Liver (tissue), 9 donors: ENCODE data around the gene RNPEP. TPM values are rescaled to one million over a fixed set of nuclear protein-coding genes. Genes with fewer than 3 reads are reported as not detected.

Experiments used
- DNase-seq: peaks from one replicate; pipeline ENCODE4 v3.0.0-alpha.2; 2017; ENCODE audit warnings: low spot score
- H3K27ac ChIP-seq, 2 donors: one replicate each; pipeline ENCODE4 v1.7.0; 2013; ENCODE audit warnings: inconsistent platforms in 2 of 2, low read length in 2 of 2, control low read depth in 1 of 2, low read depth in 1 of 2, mild to moderate bottlenecking in 1 of 2
- H3K27me3 ChIP-seq, 4 donors: one replicate each; pipeline versions ENCODE4 v1.6.1 to v1.7.0; 2013; ENCODE audit warnings: low read length in 3 of 4, inconsistent platforms in 1 of 4, mild to moderate bottlenecking in 1 of 4, moderate library complexity in 1 of 4; ENCODE audit not compliant: control insufficient read depth in 4 of 4, insufficient read depth in 4 of 4
- H3K36me3 ChIP-seq, 4 donors: one replicate each; pipeline versions ENCODE4 v1.6.1 to v1.7.0; 2013; ENCODE audit warnings: low read length in 3 of 4, mild to moderate bottlenecking in 3 of 4, low read depth in 1 of 4, moderate library complexity in 1 of 4; ENCODE audit not compliant: control insufficient read depth in 4 of 4, insufficient read depth in 3 of 4
- H3K4me1 ChIP-seq, 4 donors: one replicate each; pipeline versions ENCODE4 v1.6.1 to v1.7.0; 2013; ENCODE audit warnings: low read length in 3 of 4, mild to moderate bottlenecking in 3 of 4, moderate library complexity in 1 of 4; ENCODE audit not compliant: control insufficient read depth in 4 of 4, insufficient read depth in 4 of 4
- H3K4me3 ChIP-seq, 3 donors: one replicate each; pipeline versions ENCODE4 v1.6.1 to v1.7.0; 2013; ENCODE audit warnings: low read length in 3 of 3, control low read depth in 1 of 3, low read depth in 1 of 3, mild to moderate bottlenecking in 1 of 3
- H3K9ac ChIP-seq, 2 donors: one replicate each; pipeline ENCODE4 v1.7.0; 2013; ENCODE audit warnings: low read length in 2 of 2, mild to moderate bottlenecking in 2 of 2, moderate library complexity in 2 of 2, control low read depth in 1 of 2, low read depth in 1 of 2
- H3K9me3 ChIP-seq, 4 donors: one replicate each; pipeline versions ENCODE4 v1.6.1 to v1.7.0; 2013; ENCODE audit warnings: low read length in 3 of 4; ENCODE audit not compliant: control insufficient read depth in 4 of 4
- ATF3 ChIP-seq: IDR thresholded peaks from 2 replicates; pipeline ENCODE4 v1.6.1; 2016; ENCODE audit warnings: antibody characterized with exemption
- CTCF ChIP-seq: fragments of 150-350 bp; IDR thresholded peaks from 2 replicates; pipeline ENCODE4 v1.5.1; 2017; ENCODE audit warnings: improper control_type of control experiment, low read depth, low read length; ENCODE audit not compliant: missing input control
- EGR1 ChIP-seq, 2 donors: IDR thresholded peaks; 2 replicates each; pipeline ENCODE4 v1.6.1; 2016 to 2018; ENCODE audit warnings: antibody characterized with exemption in 2 of 2, low read depth in 2 of 2
- FOXA1 ChIP-seq: IDR thresholded peaks from 2 replicates; pipeline ENCODE4 v1.6.1; 2016; ENCODE audit warnings: antibody characterized with exemption
- FOXA2 ChIP-seq: IDR thresholded peaks from 2 replicates; pipeline ENCODE4 v1.6.1; 2016; ENCODE audit warnings: antibody characterized with exemption
- GABPA ChIP-seq, 2 donors: IDR thresholded peaks in 1 of 2; conservative IDR thresholded peaks in 1 of 2; 2 replicates each; pipeline ENCODE4 v1.6.1; 2016; ENCODE audit warnings: antibody characterized with exemption in 2 of 2, mild to moderate bottlenecking in 1 of 2, moderate library complexity in 1 of 2
- HNF4A ChIP-seq, 2 donors: conservative IDR thresholded peaks; 2 replicates each; pipeline ENCODE4 v1.6.1; 2016; ENCODE audit warnings: antibody characterized with exemption in 2 of 2, mild to moderate bottlenecking in 2 of 2
- HNF4G ChIP-seq: IDR thresholded peaks from 2 replicates; pipeline ENCODE4 v1.6.1; 2016; ENCODE audit warnings: antibody characterized with exemption
- JUND ChIP-seq, 2 donors: IDR thresholded peaks; 2 replicates each; pipeline ENCODE4 v1.6.1; 2016; ENCODE audit warnings: antibody characterized with exemption in 2 of 2
- MAX ChIP-seq: IDR thresholded peaks from 2 replicates; pipeline ENCODE4 v1.6.1; 2016; ENCODE audit warnings: antibody characterized with exemption
- NR2F2 ChIP-seq: IDR thresholded peaks from 2 replicates; pipeline ENCODE4 v1.6.1; 2016; ENCODE audit warnings: antibody characterized with exemption
- RAD21 ChIP-seq, 2 donors: IDR thresholded peaks; 2 replicates each; pipeline ENCODE4 v1.6.1; 2016; ENCODE audit warnings: antibody characterized with exemption in 2 of 2, mild to moderate bottlenecking in 2 of 2
- REST ChIP-seq: IDR thresholded peaks from 2 replicates; pipeline ENCODE4 v1.6.1; 2016; ENCODE audit warnings: antibody characterized with exemption, mild to moderate bottlenecking
- RXRA ChIP-seq, 2 donors: IDR thresholded peaks; 2 replicates each; pipeline ENCODE4 v1.6.1; 2017 to 2018; ENCODE audit warnings: antibody characterized with exemption in 2 of 2, mild to moderate bottlenecking in 1 of 2
- SP1 ChIP-seq: IDR thresholded peaks from 2 replicates; pipeline ENCODE4 v1.6.1; 2018; ENCODE audit warnings: antibody characterized with exemption, mild to moderate bottlenecking
- TAF1 ChIP-seq: conservative IDR thresholded peaks from 2 replicates; pipeline ENCODE4 v1.6.1; 2016; ENCODE audit warnings: antibody characterized with exemption, mild to moderate bottlenecking
- YY1 ChIP-seq: IDR thresholded peaks from 2 replicates; pipeline ENCODE4 v1.6.1; 2016; ENCODE audit warnings: antibody characterized with exemption, mild to moderate bottlenecking
- ZBTB33 ChIP-seq: IDR thresholded peaks from 2 replicates; pipeline ENCODE4 v1.6.1; 2016; ENCODE audit warnings: antibody characterized with exemption
- WGBS: extraction: QIAGEN DNeasy Blood & Tissue Kit; methylation state at CpG from one replicate; pipeline ENCODE4 v1.1.7; 2013; 5-methylcytosine and 5-hydroxymethylcytosine counted together
- polyA plus RNA-seq, 2 donors: library from polyadenylated mRNA; stranded (reverse) in 1 of 2; unstranded in 1 of 2; fragments of 200-250 nt in 1 of 2; fragments of >200 nt in 1 of 2; fragmentation: Nextera tagmentation in 1 of 2; extraction: Ambion mirVana in 1 of 2; gene quantifications; one replicate each; pipeline versions ENCODE4 v1.2.1 to v1.2.3, GENCODE V29; 2013 to 2015
- total RNA-seq, 2 donors: library from RNA; depleted of rRNA; stranded (reverse); fragments of >200 nt; gene quantifications; one replicate each; pipeline ENCODE4 v1.2.3, GENCODE V29; 2014
- donor health status: healthy.
- donor health status: healthy.
- donor health status: healthy.
- donor health status: healthy.
- donor health status: healthy.

The RNPEP gene
- total and polyA plus RNA-seq, 4 donors, result 16.3 to 26.5 (median 21.0) TPM

GRCh38 chr1:202037706-202038296 is 55.4 kb downstream of the RNPEP start:
- Histone ChIP-seq H3K27ac (no peak overlapping the region), H3K27me3 (no peaks in the 10 kb centered on the region), H3K4me3 (no peak overlapping the region), H3K9ac (no peak overlapping the region), H3K36me3 (no peaks in the 10 kb centered on the region), H3K9me3 (no peaks in the 10 kb centered on the region), H3K4me1 (peaks cover 0 to 13% (median 8%) of the 10 kb centered on the region in 4 donors)
- no peak for DNase-seq
- no peak for TF ChIP-seq FOXA2
- TF ChIP-seq FOXA1, result no peak
- 90% methylated on average over 4 of the region's 4 CpGs for WGBS

- H3K4me3 ChIP-seq, result no peak overlapping the region
- H3K36me3 ChIP-seq, result no peaks in the 10 kb centered on the region
- no peaks in the 10 kb centered on the region for H3K27me3 ChIP-seq
- no peak overlapping the region for H3K27ac ChIP-seq
- H3K9ac ChIP-seq, result no peak overlapping the region
- no peak for TF ChIP-seq JUND (IDR thresholded peaks at IDR 0.05)
- TF ChIP-seq CTCF, result no peak
- TF ChIP-seq SP1, result no peak
- TF ChIP-seq FOXA1, result no peak
- no peak for TF ChIP-seq MAX
- no peak for TF ChIP-seq ATF3
- no peak for TF ChIP-seq TAF1
- no peak for TF ChIP-seq FOXA2
- no peak for TF ChIP-seq EGR1 (IDR thresholded peaks at IDR 0.05; ENCODE audit: low read depth in 2 of 2)
- TF ChIP-seq HNF4G, result no peak
- no peak for TF ChIP-seq REST
- no peak for TF ChIP-seq ZBTB33
- TF ChIP-seq YY1, result no peak
- TF ChIP-seq RAD21 (IDR thresholded peaks at IDR 0.05), result no peak
- TF ChIP-seq GABPA (IDR thresholded peaks at IDR 0.05 in 1 of 2, conservative IDR thresholded peaks at IDR 0.05 in 1 of 2), result no peak
- TF ChIP-seq HNF4A (conservative IDR thresholded peaks at IDR 0.05), result no peak
- no peak for TF ChIP-seq NR2F2
- TF ChIP-seq RXRA (IDR thresholded peaks at IDR 0.05), result no peak
- H3K9me3 ChIP-seq, result no peaks in the 10 kb centered on the region
- peaks cover 0 to 12% (median 8%) of the 10 kb centered on the region in 4 donors for H3K4me1 ChIP-seq
- 96% methylated on average over 2 of the region's 2 CpGs for WGBS
- no peak for DNase-seq
Measured at GRCh38 chr1:202038688-202039346, 56.4 kb downstream of the RNPEP start.
